Activated naive CD8-positive, alpha-beta T cell (primary cell): ENCODE measurements around the gene BANP.
"Not testable (repeated sequence)": the region's sequence is repeated elsewhere in the genome, so short reads cannot be mapped to it uniquely, and the experiment has no call there.

Experiments used
- H3K27ac Mint-ChIP-seq: one replicate; pipeline ENCODE4 v1.8.0; 2021; ENCODE audit warnings: mixed read lengths
- H3K27me3 Mint-ChIP-seq: one replicate; pipeline ENCODE4 v1.8.0; 2021; ENCODE audit warnings: mixed read lengths
- H3K36me3 Mint-ChIP-seq: one replicate; pipeline ENCODE4 v1.8.0; 2021; ENCODE audit warnings: mixed read lengths
- H3K4me1 Mint-ChIP-seq: one replicate; pipeline ENCODE4 v1.8.0; 2021; ENCODE audit warnings: low read depth, mixed read lengths
- H3K4me3 Mint-ChIP-seq: one replicate; pipeline ENCODE4 v1.8.0; 2021; ENCODE audit warnings: mild to moderate bottlenecking, mixed read lengths
- H3K9me3 Mint-ChIP-seq: one replicate; pipeline ENCODE4 v1.8.0; 2021; ENCODE audit warnings: low read depth, mixed read lengths

BANP gene

DNA sequence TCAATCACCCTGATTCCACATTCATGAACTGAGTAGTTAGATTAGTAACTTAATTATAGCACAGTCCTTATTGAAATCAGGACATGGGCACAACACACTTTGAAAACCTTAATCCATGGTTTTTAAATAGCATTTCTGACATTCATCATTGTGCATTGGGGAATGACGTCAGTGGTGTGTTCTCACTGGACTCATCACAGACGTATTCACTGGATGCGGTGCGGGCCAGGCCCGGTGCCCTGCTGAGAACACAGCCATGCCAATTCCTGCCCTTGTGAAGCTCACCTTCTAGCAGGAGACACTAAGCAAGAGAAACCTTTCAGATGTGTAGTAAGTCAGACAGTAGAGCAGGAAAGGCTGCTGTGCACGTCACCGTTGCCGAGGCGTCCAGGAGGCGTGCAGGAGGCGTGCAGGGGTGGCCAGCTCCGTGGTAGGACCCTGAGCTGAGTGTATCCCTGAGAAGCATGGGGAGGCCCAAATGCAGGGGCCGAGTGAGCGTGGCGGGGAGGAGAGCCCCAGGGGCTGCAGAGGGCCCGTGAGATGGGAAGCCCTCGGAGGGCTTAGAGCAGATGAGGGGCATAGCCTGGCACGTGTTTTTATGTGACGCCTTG, 12.9 kb downstream of the BANP start:
- peak overlapping the region; percentile 84 for H3K27ac Mint-ChIP-seq

DNA sequence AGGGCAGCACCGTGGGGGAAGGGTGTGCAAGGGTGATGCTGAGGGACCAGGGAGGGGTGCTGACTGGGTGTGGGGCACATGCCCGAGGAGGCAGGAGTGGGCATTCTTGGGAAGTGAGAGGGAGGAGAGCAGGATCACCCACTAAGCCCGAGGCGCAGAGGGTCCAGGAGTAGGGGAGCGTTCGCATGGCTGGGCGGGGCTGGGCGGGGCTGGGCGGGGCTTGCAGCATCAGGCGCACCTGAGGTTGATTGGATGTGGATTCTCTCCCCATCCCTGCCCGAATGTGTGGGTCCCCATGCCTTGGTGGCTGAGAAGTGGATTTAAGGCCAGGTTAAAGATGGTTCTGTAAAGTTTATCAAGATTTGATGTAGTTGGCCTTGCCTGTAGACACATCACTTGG, 14.2 kb downstream of the BANP start:
- Mint-ChIP-seq H3K4me3 (no peak overlapping the region), H3K27ac (peak overlapping the region; percentile 79), H3K27me3 (no peaks in the 10 kb centered on the region), H3K4me1 (peaks cover 73% of the 10 kb centered on the region), H3K9me3 (no peaks in the 10 kb centered on the region), H3K36me3 (peaks cover 10% of the 10 kb centered on the region)

More for the DNA sequence above, 12.9 kb downstream of the BANP start:
- no peaks in the 10 kb centered on the region for H3K9me3 Mint-ChIP-seq
- H3K4me3 Mint-ChIP-seq, result peak overlapping the region; percentile 64
- no peaks in the 10 kb centered on the region for H3K27me3 Mint-ChIP-seq
- peaks cover 4% of the 10 kb centered on the region for H3K36me3 Mint-ChIP-seq
- peaks cover 76% of the 10 kb centered on the region for H3K4me1 Mint-ChIP-seq

- Mint-ChIP-seq H3K9me3 (peaks cover 1% of the 10 kb centered on the region), H3K27ac (peak overlapping the region; percentile 79), H3K36me3 (peaks cover 14% of the 10 kb centered on the region), H3K4me1 (peaks cover 69% of the 10 kb centered on the region), H3K4me3 (no peak overlapping the region), H3K27me3 (no peaks in the 10 kb centered on the region)
These were observed 14.9 kb downstream of the BANP start for GRCh38 chr16:87966064-87966645.

DNA sequence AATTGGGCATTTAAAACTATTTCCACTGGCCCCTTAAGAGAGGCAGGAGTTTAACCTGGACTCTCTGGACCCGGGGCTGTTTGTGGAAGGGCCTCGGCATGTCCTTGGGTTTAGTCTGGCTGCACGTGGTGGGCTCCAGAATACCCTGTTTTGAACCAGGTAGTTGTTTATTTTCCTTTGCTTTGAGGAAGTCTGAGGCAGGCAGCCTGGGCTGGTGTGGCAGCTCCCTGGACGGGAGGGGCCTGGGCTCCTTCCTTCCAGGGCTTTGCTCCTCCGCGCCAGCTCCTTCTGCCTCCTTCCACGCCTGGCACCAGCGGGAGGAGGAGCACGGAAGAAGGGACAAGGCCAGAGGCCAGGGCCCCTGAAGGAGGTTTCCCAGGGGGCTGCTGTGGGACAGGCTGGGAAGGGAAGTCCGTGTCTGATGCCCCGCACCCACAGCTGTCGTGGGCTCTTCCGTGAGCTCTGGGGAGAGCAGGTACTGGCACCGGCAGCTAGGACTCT, 15.5 kb downstream of the BANP start:
- Mint-ChIP-seq H3K27ac (peak overlapping the region; percentile 79), H3K36me3 (peaks cover 17% of the 10 kb centered on the region), H3K27me3 (no peaks in the 10 kb centered on the region), H3K4me3 (peak overlapping the region; percentile 44), H3K4me1 (peaks cover 69% of the 10 kb centered on the region), H3K9me3 (peaks cover 7% of the 10 kb centered on the region)

GRCh38 chr16:87968541-87968940, 17.3 kb downstream of the BANP start:
- H3K4me3 Mint-ChIP-seq, result peak overlapping the region; percentile 51
- peak overlapping the region; percentile 64 for H3K27ac Mint-ChIP-seq
- H3K9me3 Mint-ChIP-seq, result peaks cover 7% of the 10 kb centered on the region
- peaks cover 28% of the 10 kb centered on the region for H3K36me3 Mint-ChIP-seq
- H3K4me1 Mint-ChIP-seq, result peaks cover 61% of the 10 kb centered on the region
- no peaks in the 10 kb centered on the region for H3K27me3 Mint-ChIP-seq

GRCh38 chr16:87970186-87970585, 19.0 kb downstream of the BANP start:
- peaks cover 7% of the 10 kb centered on the region for H3K9me3 Mint-ChIP-seq
- no peaks in the 10 kb centered on the region for H3K27me3 Mint-ChIP-seq
- no peak overlapping the region for H3K27ac Mint-ChIP-seq
- no peak overlapping the region for H3K4me3 Mint-ChIP-seq
- H3K4me1 Mint-ChIP-seq, result peaks cover 51% of the 10 kb centered on the region
- peaks cover 32% of the 10 kb centered on the region for H3K36me3 Mint-ChIP-seq

DNA sequence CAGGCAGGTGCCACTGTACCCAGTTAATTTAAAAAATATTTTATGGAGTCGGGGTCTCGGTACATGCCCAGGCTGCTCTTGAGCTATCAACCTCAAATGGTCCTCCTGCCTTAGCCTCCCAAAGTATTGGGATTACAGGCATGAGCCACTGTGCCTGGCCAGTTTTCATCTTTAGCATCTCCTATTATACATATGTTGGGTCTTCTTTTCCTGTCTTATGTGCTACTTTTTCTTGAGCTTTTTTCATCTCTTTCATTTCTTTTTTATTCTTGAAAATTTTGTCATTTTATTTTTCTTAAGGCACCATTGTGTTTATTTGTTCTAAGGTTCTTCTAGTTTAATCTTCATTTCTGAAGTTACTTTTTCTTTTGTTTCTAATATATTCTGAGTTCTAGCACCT, 20.7 kb downstream of the BANP start:
- Mint-ChIP-seq H3K27ac (no peak overlapping the region), H3K27me3 (no peaks in the 10 kb centered on the region), H3K9me3 (peaks cover 7% of the 10 kb centered on the region), H3K4me1 (peaks cover 38% of the 10 kb centered on the region), H3K4me3 (no peak overlapping the region), H3K36me3 (peaks cover 36% of the 10 kb centered on the region)

GRCh38 chr16:87973717-87974116, 22.5 kb downstream of the BANP start:
- Mint-ChIP-seq H3K27ac (no peak overlapping the region), H3K4me3 (no peak overlapping the region), H3K36me3 (peaks cover 36% of the 10 kb centered on the region), H3K27me3 (no peaks in the 10 kb centered on the region), H3K9me3 (peaks cover 7% of the 10 kb centered on the region), H3K4me1 (peaks cover 34% of the 10 kb centered on the region)

GRCh38 chr16:87974178-87974577, 22.9 kb downstream of the BANP start:
- H3K27me3 Mint-ChIP-seq, result no peaks in the 10 kb centered on the region
- peak overlapping the region; percentile 13 for H3K27ac Mint-ChIP-seq
- peaks cover 34% of the 10 kb centered on the region for H3K4me1 Mint-ChIP-seq
- no peak overlapping the region for H3K4me3 Mint-ChIP-seq
- peaks cover 7% of the 10 kb centered on the region for H3K9me3 Mint-ChIP-seq
- peaks cover 34% of the 10 kb centered on the region for H3K36me3 Mint-ChIP-seq

- no peaks in the 10 kb centered on the region for H3K27me3 Mint-ChIP-seq
- peaks cover 23% of the 10 kb centered on the region for H3K36me3 Mint-ChIP-seq
- peak overlapping the region; percentile 72 for H3K27ac Mint-ChIP-seq
- H3K9me3 Mint-ChIP-seq, result peaks cover under 1% of the 10 kb centered on the region
- no peak overlapping the region for H3K4me3 Mint-ChIP-seq
- H3K4me1 Mint-ChIP-seq, result peaks cover 41% of the 10 kb centered on the region
These were observed 25.4 kb downstream of the BANP start for GRCh38 chr16:87976665-87977064.

DNA sequence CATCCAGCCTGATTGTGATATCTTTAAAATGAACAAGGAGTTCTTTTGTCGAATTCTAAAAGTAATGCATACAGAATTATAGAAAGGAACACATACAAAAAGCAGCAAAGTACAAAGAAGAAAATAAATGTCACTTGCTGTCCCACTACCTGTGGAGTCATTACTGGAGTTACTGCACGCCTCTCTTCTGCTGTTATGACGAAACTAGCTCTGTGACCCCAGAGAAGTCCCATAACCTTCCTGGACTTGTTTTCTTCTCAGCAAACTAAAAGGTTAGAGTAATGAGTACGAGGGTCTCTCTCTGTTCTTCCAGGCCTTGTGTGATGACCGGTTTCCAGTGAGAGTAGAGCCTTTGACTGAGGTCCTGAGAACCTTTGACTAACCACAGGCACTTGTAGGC, 26.9 kb downstream of the BANP start:
- peaks cover 13% of the 10 kb centered on the region for H3K36me3 Mint-ChIP-seq
- peaks cover 48% of the 10 kb centered on the region for H3K4me1 Mint-ChIP-seq
- H3K27ac Mint-ChIP-seq, result peak overlapping the region; percentile 28

GRCh38 chr16:87979352-87979751, 28.1 kb downstream of the BANP start:
- H3K27ac Mint-ChIP-seq, result peak overlapping the region; percentile 22
- no peaks in the 10 kb centered on the region for H3K27me3 Mint-ChIP-seq
- peaks cover 12% of the 10 kb centered on the region for H3K36me3 Mint-ChIP-seq
- peaks cover 53% of the 10 kb centered on the region for H3K4me1 Mint-ChIP-seq
- H3K4me3 Mint-ChIP-seq, result no peak overlapping the region
- H3K9me3 Mint-ChIP-seq, result no peaks in the 10 kb centered on the region

More for the DNA sequence above, 26.9 kb downstream of the BANP start:
- Mint-ChIP-seq H3K4me3 (no peak overlapping the region), H3K9me3 (no peaks in the 10 kb centered on the region), H3K27me3 (no peaks in the 10 kb centered on the region)

DNA sequence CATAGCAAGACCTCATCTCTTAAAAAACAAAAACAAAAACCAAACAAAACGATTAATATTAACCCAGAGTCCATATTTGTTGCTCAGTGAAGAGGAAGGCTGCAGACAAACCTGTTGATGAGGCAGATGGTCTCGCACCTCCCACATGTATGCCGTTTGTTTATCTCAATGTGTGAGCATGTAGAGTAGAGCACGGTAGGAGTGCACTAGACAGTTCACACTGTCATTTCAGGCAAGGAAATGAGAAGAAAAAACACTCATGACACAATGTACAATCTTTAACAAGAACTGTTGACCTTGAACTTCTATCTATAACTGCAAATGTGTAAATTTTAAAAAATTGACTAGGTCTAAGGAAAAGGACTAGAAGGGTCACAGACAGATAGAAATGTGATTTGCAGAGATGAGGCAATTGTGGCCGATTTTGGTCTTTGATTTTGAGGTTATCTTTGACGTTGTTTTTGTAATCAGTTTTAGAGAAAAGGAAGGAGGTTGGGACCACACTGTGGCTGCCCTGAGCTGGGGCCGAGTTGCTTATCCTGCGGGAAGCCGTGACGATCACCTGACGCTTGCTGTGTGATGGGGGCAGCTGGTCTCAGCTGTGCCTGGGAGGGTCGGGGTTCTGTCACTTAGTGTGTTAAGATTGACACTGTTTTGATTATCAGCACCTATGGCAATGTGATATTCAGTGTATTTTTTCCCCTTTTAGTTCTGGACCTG, 28.8 kb downstream of the BANP start:
- Mint-ChIP-seq H3K27ac (peak overlapping the region; percentile 47), H3K36me3 (peaks cover 11% of the 10 kb centered on the region), H3K4me1 (peaks cover 56% of the 10 kb centered on the region), H3K4me3 (peak overlapping the region; percentile 3)
- H3K9me3 Mint-ChIP-seq, H3K27me3 Mint-ChIP-seq: not testable (repeated sequence)

DNA sequence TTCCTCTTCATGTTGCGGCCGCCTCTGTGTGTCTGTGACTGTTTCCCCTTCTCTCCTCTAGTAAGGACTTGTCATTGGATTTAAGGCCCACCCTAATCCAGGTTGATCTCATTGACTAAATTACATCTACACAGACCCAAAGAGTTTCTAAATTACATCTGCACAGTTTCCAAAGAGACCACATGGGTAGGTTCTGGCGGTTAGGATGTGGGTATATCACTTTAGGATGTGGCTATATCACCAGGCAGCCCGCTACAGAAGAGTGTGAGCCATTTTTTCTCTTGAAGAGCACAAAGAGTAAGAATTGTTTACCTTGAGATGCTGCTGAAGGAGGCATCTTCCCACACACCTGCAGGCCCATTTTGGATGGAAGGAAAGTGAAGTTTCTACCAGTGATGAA, 30.1 kb downstream of the BANP start:
- H3K4me3 Mint-ChIP-seq, result peak overlapping the region; percentile 46
- H3K27me3 Mint-ChIP-seq, H3K9me3 Mint-ChIP-seq: not testable (repeated sequence)
- peaks cover 10% of the 10 kb centered on the region for H3K36me3 Mint-ChIP-seq
- H3K27ac Mint-ChIP-seq, result peak overlapping the region; percentile 84
- H3K4me1 Mint-ChIP-seq, result peaks cover 66% of the 10 kb centered on the region

DNA sequence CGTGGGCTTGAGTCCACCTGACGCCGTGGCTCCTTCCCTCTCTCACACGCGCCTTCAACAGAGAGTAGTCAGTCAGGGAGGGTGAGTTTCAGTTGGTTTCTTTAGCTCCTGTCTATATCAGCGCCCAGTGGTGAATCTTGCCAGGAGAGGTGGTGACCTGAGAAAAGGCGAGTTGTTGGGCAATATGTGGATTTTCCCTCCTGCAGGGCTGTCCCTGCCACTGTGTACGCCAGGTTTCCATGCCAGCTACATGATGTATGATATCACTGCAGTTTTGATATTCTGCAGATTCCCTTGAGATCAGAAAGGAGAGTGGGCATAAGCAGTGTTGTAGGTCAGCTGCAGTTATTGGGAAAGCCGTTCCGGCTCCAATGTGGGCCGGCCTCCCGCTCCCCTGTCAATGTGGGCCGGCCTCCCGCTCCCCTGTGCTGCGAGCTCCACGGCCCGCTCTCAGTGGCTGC, 31.4 kb downstream of the BANP start:
- Mint-ChIP-seq H3K4me3 (no peak overlapping the region), H3K27me3 (no peaks in the 10 kb centered on the region), H3K27ac (peak overlapping the region; percentile 80), H3K4me1 (peaks cover 67% of the 10 kb centered on the region), H3K36me3 (peaks cover 10% of the 10 kb centered on the region), H3K9me3 (no peaks in the 10 kb centered on the region)
